HS-27A (cell line): ENCODE data around the gene MYF6.

Experiments
- DNase-seq: peaks from one replicate; pipeline ENCODE4 v3.0.0-alpha.2; 2012; ENCODE audit warnings: low read depth, missing footprints

MYF6 gene

DNA sequence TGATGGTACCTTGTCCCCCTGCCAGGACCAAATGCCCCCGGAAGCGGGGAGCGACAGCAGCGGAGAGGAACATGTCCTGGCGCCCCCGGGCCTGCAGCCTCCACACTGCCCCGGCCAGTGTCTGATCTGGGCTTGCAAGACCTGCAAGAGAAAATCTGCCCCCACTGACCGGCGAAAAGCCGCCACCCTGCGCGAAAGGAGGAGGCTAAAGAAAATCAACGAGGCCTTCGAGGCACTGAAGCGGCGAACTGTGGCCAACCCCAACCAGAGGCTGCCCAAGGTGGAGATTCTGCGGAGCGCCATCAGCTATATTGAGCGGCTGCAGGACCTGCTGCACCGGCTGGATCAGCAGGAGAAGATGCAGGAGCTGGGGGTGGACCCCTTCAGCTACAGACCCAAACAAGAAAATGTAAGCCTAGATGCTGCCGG is 410 bp downstream of the MYF6 start:
- no peak for DNase-seq

DNA sequence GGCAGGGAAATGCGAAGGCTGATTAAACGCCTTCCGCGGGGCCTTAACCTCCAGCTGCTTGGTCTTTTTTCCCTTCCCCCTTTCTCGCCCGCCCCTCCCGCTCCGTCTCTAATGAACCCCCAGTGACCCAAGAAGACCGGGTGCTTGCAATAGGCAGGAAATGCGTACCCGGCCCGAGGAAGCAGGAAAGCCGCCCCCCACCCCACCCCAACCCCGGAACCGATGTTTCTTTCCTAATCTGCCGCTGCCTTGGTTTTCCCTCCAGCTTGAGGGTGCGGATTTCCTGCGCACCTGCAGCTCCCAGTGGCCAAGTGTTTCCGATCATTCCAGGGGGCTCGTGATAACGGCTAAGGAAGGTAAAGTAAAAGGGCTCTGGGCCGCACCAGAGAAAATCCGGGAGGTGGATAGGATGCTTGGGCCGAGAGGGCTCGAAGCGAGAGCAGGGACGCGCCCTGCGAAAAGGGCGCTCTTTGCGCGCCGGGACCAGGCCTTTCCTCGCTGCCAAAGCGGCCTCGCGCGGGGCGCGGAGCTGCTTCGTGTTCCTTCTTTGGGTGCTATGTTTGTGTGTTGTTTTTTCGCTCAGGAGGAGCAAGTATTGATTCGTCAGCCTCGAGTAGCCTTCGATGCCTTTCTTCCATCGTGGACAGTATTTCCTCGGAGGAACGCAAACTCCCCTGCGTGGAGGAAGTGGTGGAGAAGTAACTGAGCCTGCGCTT is 983 bp downstream of the MYF6 start:
- DNase-seq = no peak

DNA sequence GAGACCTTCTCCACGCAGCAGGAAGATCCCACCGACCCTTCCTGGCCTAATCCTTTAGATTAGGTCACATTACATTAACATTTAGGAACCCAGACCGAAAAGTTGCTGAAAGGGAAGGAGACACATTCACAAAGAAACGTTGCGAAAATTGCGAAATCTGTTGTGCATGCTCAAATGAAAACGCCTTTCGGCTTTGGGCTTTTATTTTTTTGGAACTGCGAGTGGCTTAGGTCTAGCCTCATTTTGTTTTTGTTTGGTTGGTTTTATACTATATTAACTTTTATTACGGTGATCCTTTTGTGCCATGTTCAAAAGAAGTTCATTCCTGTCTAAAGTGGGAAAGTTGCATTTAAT is 1.5 kb downstream of the MYF6 start:
- no peak for DNase-seq

DNA sequence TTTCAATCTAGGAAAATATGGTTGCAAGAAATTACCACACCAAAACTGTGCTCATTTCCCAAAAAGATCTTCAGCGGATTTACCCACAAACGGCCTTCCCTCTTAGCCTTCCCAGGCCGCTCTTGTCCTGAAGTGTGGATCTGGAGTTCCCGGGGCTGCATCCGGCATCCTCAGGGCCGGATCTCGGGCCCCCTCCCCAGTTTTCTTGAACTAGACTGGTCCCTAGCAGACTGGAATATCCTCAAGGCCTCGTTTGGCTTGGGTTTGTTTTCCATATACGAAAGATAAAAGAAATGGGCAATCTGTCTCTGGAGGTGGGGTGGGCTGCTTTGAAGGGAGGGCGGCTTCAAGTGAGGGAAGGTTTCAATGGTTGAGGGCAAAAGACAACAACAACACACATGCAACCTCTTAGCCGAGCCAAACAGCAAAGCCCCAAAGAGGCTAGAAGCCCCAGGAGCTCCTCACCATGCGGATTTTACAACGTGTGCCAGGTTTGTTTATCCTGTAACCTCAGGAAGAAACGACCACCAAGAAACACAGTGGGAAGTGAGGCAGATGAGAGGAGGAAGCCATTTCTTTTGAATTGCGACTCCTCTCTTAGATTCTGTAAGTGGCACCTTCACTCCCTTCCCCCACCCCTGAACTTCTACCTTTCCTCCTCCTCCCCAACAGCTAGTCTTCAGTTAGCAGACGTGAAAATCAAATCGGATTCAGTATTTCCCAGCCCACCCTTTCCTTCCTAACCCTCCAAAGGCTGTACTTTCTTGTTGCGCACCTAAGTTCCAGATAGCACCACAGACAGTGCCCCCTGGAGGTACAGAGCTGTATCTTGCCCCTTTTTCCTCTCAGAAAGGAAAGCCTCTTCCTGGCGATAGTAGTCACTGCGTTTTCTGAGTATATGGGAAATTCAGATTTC is 2.6 kb downstream of the MYF6 start:
- DNase-seq = no peak

DNA sequence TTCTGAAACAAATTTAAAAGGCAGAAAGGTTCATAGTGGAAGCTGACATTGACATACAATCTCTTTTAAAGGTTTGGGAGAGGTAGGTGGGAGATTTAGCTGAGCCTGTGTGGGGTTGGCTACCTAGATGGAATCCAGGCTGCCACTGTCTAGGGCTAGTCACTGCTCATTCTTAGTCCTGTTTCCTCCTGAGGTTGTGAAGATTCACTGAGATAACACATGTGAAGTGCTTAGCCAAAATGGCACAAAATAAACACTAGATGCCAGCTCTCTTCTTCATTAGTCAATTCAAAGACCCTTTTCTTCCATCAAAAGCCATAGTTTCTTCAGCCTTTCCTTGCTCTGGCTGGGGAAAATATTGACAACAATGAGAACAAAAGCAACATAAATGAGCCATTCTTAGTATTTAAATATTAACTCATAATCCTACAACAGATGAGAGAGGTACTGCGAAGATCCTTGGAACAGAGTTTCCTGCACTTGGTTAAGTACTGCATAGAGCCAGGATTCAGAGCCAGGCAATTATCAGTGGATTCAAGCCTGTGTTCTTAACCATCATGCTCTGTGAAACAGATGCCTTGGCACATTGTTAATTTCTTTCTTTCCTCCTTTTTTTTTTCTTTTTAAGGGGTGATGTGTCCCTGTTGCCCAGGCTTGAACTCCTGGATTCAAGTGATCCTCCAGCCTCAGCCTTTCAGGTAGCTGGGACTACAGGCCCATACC is 3.5 kb downstream of the MYF6 start:
- no peak for DNase-seq

DNA sequence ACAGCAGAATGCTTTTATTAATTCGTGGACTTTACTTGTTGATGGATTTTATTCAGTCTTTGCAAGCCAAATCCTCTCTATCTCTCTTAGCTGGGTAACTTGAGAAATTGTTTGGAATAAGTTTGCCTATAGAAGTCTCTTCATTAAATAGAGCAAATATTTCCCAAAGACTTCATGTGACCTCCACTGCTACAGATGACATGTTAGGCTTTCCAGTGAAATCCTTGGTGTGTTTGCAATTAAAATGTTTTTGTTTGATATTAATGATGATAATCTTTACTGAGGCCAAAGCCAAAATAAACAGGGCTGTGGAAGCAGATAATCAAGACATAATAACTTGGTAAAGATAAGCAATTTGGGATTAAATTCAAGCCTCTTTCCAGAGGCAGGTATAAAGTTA is 4.4 kb downstream of the MYF6 start:
- no peak for DNase-seq

DNA sequence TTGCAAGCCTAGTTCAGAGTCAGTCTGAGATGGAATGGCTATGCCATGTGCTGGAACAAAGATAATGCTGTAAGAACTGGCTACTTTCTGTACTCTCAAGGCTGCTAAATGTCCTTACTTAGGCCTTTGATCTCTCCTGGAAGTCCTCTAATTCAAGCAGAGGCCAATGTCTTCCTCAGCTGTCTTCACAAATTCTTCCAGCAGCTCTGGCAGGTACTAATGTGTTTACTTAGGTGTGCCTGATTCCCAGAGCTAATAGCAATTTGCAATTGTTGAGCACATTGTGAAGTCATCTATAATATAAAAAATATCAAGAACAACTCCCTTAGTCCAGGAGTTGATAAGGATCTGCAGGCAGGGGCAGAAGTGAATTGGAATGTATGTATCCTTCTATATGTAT is 5.4 kb downstream of the MYF6 start:
- DNase-seq = no peak

DNA sequence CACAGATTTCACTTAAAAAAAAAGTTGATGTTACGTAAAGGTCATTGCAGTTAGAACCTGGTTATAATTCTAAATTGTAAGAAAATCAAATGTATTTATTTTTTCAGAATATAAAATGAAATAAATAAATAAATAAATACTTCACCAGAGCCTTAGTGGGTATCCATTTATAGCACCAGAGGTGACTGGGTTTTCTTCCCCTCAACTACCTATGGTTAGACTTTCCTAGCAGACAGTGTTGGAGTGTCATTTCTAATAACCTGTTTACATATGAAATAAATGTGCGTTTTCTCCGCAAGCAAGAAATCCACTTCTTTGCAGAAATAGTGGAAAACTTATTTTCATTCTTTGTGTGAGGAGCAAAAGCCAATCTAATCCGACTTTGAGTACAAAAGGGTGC is 6.0 kb downstream of the MYF6 start:
- DNase-seq = no peak

DNA sequence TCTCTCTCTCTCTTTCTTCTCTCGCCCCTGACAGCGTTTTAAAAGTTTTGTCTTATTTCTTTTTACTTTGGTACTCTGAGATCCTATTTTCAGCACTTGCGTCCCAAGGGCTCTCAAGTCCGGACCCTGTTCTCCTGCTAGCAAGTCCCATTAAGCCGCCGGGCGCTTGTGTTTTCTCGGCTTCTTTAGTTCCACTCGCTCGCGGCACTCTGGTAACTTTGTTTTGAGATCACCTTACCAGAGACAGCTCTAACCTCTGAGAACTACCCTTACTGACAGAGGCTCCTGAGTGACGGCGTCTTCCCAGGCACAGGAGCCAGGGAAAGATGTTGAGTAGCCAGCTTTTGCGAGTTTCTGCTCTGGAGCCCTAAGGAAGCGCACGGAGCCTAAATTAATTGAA is 6.6 kb downstream of the MYF6 start:
- DNase-seq = no peak

DNA sequence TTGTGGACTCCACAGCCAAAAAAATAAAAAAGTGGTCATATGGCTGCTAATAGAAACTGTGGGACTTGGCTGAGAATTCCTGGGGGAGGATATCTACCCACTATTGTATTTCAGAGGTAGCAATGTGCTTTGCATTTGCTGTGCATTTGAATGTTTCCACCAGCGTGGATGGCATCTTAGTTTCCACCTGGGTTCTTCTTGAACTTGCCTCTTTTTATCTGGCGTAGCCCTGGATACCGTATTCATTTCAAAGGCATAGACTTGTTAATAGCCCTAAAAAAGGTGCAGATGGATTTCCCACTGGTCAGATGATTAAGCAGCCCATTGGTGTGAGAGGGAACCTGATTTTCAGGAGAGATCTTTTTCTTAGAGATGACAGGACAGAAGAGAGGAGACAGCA is 7.4 kb downstream of the MYF6 start:
- DNase-seq = no peak

DNA sequence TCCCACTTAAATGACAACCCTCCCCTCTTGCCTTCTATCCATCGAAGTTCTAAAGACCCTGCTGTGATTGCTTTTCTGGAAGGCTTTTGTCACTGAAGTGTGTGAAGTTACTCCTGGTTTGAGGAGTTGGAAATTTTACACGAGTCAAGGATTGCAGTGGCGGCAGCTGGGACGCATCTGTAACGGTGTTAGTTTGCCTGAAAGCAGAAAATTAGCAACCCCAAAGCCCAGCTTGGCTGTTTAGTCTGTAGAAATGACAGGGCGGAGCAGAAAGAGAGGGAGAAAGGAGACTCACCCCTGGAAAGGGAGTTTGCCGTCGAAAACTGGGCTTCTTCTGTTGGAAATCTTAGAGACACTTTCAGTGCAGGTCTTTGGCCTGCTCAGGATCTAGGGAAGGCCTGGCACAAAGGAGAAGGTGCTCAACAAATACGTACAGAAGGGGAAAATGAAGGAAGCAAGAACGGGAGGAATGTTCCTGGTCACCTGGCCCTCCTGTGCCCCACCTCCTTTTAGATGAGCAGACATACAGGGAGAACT is 8.3 kb downstream of the MYF6 start:
- DNase-seq = no peak

DNA sequence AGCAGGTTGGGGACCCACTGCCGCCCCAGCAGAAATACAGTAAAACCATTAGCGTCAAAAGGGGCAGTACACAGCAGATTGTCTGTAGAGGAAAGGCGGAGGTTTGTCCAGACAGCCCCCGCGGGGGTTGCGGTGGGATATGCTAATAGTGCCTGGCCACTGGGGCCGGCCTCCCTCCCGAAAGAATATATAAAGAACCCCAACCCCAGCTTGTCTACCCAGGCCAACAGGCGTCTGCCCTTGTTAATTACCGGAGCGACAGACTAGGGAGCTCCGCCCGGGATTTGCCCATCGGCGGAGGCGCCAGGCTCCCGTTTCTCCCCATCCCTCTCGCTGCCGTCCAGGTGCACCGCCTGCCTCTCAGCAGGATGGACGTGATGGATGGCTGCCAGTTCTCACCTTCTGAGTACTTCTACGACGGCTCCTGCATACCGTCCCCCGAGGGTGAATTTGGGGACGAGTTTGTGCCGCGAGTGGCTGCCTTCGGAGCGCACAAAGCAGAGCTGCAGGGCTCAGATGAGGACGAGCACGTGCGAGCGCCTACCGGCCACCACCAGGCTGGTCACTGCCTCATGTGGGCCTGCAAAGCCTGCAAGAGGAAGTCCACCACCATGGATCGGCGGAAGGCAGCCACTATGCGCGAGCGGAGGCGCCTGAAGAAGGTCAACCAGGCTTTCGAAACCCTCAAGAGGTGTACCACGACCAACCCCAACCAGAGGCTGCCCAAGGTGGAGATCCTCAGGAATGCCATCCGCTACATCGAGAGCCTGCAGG is 9.4 kb downstream of the MYF6 start, which contains the start of gene MYF5:
TSS of gene MYF5 (plus strand) at position 217 of the 774 bp plus-strand sequence. CDS start at position 369, 152 bp downstream.
- DNase-seq = no peak

DNA sequence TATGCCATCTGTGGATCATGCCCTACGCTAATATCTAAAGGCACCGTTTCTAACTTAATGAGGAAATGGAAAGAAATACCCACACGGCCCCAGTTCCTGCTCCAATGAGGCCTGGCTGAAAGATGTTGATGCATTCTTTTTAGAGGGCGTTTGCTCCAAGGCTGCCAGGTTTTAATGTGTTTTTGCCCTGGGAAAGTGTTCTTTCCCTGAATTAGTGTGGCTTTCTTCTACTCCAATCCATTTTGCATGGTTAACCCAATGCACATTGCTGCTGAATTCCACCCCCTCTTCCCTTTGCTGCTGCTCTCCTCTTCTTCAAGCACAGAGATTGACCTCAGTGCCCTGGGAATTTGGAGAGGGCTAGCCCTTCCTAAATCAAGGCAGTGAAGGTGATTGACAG is 10.4 kb downstream of the MYF6 start:
- no peak for DNase-seq

DNA sequence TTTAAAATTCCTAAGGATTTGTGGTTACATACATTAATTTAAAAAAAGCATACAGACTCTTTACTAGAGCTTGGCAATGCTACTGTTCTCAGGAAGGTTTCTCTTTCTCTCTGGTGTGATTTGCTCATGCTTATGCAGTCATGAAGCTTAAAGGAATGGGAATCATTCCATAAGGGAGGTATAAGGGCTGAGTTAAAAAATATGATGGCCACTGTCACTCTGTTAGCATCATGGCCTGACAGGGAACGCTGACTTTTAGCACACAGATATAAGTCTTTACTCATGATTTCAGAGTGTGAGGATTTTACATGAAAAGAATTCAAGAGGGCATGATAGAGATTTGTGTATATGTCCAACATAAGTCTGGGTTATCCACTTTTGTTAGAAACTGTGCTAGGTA is 13.1 kb downstream of the MYF6 start:
- DNase-seq = no peak

DNA sequence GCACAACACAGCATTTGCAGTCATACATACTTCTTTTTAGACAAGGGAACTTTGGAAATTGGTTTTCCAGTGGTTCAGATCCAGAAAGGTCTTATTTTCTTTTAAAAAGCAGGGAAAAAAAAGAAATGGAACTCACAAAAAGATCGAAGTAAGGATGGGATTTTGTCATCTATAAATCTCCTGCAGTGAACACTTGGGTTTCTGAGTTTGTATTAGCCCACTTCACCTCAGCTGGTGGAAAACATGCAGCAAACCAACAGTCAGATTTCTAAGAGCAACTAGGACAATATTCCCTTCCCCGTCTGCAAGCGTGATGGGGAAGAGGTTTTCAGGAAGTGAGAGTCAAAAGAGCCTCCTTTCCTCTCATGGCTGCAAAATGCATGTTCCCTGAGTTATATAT is 13.9 kb downstream of the MYF6 start:
- DNase-seq = no peak

DNA sequence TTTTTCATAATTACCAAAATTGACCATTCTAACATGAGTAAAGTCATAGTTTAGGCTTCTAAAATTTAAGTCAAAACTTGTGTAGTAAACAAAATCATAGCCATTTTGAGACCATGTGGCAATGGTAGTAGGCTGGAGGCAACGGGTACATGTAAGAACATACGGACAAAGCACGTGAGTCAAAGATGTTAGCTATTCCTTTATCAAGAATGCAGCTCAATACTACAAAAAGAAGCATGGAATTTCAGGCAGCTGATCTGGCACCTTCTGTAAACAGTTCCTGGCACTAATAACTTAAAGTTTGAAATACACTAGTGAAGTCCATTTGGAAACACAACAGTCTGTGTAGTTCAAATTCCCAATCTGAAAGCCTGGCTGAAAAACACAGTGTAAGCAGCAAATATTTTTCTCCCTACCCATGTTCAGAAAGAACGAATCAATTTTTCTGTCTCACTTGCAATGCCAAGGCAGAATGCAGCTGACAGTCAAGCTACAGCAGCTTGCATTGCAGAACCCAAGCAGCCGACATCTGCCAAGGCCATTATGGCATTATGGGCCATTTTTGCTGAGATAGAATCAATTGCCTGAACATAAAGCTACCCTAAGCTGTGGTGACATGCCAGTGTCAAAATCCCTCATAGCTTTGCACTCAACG is 38.5 kb downstream of the MYF6 start:
- DNase-seq = no peak

DNA sequence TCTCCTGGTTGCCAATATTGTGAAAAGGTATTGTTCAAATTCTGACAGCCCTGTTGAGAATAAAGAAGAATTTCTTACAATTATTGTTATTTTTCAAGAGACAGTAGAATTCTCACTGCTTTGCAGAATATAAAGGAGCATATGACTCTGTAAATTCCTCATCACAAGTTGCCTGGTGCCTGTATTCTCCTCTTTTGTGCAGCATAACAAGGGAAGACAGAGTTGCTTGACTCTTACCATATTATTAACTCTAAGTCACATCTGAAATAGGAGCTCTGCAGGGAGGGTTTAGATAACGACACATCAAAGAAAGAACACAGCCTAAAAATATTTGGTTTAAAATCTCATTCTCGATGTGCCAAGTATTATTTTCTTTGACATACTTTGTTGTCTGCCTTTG is 40.4 kb downstream of the MYF6 start:
- no peak for DNase-seq

DNA sequence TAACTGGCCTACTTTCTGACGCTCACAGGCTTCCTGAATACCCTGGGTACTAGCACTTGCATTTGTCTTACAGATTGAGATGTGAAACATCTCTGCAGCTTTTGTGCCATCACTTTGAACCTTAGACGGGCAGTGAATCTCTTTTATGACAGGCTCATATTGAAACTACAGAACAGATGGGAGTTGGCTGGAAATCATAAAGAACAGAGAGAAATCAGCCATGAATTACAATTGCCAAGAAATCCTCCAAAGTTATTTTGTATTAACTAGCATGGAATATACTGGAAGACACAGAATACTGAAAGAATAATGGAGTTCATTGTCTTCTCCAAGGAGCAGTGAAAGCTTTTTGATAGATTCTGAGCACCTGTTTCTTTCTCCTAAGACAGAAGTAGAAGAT is 42.0 kb downstream of the MYF6 start:
- DNase-seq = no peak

DNA sequence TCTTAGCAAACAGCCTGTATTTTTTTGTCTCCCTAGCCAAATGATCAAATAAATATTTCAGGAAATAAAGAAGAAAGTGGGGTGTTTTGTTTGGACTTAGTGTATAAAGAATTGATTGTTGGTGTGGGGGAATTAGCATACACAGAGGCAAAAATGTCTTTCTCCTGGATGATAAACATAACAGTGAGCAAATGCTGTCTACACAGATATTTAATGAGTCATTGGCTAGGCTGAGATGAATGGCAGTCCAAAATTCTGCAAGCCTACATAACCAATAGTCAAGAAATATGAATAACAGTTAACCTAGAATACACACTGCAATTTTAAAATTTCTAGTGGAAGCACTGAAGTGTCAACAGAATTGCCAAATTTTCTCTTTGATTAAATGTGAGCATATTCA is 45.0 kb downstream of the MYF6 start:
- no peak for DNase-seq

DNA sequence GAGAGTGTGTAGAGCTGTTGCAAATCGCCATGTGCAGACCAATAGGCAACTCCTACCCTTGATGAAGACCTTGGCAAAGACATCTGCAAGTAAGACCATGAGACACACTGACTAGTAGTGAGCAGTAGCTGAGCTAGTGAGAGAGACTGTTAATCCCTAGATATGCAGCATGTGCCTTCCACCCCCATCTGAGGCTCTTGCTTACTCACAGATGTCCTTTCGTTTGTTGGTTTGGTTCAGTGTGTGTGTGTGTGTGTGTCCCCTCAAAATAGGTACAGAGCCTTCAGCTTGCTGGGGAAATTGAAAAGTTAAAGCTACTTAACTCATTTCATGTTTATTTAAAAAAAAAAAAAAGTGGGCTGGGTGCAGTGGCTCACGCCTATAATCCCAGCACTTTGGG is 46.8 kb downstream of the MYF6 start:
- DNase-seq = no peak

DNA sequence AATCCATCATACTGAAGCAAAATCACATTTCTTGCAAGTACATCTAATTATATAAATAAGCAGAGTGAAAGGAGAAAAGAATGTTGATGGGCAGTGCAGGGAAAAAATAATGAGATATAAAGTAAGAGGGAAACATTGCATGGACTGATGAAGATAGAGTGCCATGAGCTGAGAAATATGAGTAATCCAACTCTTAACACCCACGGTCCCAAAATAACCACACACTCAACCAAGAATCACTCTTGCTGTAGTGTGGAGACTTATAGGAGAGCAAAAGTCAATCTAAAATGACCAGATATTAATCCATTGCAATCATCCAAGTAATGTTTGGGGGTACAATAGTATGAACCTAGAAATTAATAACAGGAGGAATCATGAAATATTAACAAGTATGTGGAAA is 49.4 kb downstream of the MYF6 start:
- DNase-seq = no peak
